Sigmoid colon (tissue), 4 donors: ENCODE data around the gene CCPG1.

Source experiments
- POLR2A ChIP-seq, 2 donors: fragments of 450-650 bp; IDR thresholded peaks; one replicate each; pipeline ENCODE4 v1.6.1; 2016; ENCODE audit warnings: antibody characterized with exemption in 2 of 2, mild to moderate bottlenecking in 2 of 2, moderate library complexity in 2 of 2
- POLR2AphosphoS5 ChIP-seq, 4 donors: sonication (generic); formaldehyde crosslinking; IDR thresholded peaks; one replicate each; pipeline ENCODE4 v1.6.1; 2017; ENCODE audit warnings: antibody characterized with exemption in 4 of 4
- TF ChIP-seq, protein P1 (sequence below), 4 experiments: fragments of 450-650 bp in 3 of 4; fragments of 200-600 bp in 1 of 4; IDR thresholded peaks; one replicate each; pipeline ENCODE4 v1.5.1; 2016 to 2019; ENCODE audit warnings: antibody characterized with exemption in 4 of 4, mild to moderate bottlenecking in 3 of 4, moderate library complexity in 2 of 4

DNA sequence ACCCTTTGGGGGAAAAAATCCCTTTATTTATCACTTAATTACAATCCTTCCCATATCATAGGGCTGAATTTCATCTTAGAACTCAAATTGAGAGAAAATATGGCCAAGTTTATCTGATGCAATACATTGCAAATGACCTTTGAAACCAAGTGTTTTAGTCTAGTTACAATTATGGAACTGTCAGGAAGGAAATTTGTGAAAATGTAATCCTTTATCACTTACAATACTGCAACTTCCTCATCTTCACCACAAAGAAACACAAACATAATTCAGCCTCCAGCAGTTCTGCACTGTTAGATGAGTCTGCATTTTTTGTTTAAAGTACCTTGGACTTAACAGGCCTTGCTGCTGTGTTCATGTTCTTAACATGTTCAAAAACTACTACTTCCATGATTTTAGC, 4.6 kb downstream of the CCPG1 start:
- no peak for TF ChIP-seq POLR2A (IDR thresholded peaks at IDR 0.05)
- TF ChIP-seq, protein P1, sequence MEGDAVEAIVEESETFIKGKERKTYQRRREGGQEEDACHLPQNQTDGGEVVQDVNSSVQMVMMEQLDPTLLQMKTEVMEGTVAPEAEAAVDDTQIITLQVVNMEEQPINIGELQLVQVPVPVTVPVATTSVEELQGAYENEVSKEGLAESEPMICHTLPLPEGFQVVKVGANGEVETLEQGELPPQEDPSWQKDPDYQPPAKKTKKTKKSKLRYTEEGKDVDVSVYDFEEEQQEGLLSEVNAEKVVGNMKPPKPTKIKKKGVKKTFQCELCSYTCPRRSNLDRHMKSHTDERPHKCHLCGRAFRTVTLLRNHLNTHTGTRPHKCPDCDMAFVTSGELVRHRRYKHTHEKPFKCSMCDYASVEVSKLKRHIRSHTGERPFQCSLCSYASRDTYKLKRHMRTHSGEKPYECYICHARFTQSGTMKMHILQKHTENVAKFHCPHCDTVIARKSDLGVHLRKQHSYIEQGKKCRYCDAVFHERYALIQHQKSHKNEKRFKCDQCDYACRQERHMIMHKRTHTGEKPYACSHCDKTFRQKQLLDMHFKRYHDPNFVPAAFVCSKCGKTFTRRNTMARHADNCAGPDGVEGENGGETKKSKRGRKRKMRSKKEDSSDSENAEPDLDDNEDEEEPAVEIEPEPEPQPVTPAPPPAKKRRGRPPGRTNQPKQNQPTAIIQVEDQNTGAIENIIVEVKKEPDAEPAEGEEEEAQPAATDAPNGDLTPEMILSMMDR (IDR thresholded peaks at IDR 0.05): no peak
- TF ChIP-seq POLR2AphosphoS5 (IDR thresholded peaks at IDR 0.05): no peak
